DLD1 (cell line): ENCODE measurements around the gene PRPF40B.
"Not testable (repeated sequence)": the region's sequence is repeated elsewhere in the genome, so short reads cannot be mapped to it uniquely, and the experiment has no call there.

Experiments used
- in situ Hi-C: cut with HindIII; loops from 2 replicates; pipeline ENCODE4 v1.10.0; 2017; ENCODE audit warnings: low sequenced_read_pairs

The PRPF40B gene

DNA sequence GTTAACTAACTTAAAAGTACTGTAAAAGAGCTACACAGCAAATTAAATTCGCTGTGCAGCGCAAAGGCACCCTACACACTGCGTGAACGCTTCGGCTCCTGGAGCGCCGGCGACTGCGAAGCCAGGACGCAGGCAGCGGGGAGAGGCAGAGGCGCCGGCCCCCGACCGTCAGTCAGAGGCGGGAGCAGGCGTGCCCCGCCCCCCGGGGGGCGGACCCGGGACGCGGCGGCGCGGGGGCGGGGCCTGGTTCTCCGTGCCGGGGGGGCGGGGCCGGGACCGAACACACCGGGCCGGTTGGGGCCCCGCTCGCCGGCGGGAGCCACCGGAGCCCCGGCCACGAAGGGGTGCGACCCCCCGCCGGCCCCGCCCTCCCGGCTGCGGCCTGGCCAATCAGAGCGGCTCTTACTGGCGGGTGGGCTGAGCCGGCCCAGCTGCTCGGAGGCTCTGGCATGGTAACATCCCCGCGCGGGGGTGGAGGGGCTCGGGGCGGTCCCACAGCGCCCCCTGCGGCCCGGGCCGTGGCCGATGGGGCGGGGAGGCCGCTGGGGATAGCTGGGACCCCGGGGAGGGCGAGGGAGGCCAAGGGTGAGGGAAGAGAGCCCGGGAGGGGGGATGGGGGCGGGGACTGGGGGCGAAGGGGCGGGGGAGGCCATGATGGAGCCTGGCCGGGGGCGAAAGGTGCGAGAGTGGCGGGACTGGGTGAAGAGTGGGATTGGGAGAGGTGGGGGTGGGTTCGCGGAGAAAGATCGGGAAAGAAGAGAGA is at the start of gene PRPF40B:
PRPF40B (plus strand) TSS at position 420 of the 763 bp plus-strand sequence; CDS start at position 450, 30 bp downstream.
- in situ Hi-C loops, result no loop called here

DNA sequence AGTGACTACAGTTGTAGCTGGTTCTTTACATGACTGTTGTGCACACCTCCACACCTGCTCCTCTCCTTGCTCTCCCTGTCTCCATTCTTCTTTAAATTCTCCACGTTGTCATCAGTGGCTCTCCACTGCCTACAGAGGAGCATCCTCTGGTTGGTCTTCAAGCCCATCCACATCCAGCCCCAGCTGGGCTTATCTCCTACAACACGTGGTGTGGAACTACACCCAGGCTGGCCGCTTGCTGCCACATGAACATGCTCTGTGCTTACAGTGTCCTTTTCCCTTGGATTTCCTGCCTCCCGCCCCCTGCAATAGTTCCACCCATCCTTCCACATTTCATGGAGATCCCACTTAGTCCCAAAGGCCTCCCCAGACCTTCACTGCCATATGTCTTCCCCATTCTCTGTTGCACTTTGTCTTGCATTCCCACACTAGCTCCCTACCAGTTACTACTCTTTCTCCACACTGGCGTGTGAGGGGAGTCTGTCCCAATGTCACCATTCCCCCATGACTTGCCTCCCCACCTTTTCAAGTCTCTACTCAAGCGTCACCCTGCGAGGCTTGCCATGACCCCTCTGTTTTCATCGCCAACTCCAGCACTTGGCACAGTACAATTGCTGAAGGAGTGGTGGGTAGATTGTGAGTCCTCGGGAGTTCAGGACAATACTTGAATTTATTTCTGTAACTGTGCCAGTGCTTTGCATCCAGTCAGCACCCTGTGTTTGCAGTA is 45.6 kb upstream of the PRPF40B start:
- in situ Hi-C loops, result loop anchor here (10.0 kb wide), 1 partner anchor 67 kb away; no protein-coding TSS in a partner anchor

DNA sequence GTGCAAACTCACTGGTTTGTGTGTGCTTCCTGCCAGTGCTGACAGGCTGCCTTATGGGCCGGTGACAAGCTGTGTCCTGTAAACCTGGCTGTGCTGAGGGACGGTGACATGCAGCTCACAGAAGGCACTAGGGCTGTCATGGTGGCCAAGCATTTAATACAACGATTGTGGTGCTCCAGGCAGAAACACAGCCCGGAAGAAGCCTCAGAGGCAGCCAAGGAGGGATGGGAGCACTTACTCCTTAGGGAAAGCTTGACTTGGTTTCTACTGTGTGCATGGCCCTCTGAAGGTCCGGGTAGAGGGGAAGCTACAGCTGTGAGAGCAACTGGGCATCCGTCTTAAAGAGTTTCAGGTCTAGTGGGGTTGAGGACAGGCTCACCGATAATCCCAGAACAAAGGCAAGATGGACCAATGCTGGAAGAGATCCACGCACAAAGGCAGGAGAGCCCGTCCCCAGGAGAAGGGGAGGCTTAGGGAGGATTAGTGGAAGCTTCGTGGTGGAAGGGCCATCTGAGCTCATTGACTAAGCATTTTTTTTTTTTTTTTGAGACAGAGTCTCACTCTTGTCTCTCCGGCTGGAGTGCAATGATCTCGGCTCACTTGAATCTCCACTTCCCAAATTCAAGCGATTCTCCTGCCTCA is 44.8 kb upstream of the PRPF40B start:
- in situ Hi-C loops, result loop anchor here (10.0 kb wide), 1 partner anchor 66 kb away; no protein-coding TSS in a partner anchor

DNA sequence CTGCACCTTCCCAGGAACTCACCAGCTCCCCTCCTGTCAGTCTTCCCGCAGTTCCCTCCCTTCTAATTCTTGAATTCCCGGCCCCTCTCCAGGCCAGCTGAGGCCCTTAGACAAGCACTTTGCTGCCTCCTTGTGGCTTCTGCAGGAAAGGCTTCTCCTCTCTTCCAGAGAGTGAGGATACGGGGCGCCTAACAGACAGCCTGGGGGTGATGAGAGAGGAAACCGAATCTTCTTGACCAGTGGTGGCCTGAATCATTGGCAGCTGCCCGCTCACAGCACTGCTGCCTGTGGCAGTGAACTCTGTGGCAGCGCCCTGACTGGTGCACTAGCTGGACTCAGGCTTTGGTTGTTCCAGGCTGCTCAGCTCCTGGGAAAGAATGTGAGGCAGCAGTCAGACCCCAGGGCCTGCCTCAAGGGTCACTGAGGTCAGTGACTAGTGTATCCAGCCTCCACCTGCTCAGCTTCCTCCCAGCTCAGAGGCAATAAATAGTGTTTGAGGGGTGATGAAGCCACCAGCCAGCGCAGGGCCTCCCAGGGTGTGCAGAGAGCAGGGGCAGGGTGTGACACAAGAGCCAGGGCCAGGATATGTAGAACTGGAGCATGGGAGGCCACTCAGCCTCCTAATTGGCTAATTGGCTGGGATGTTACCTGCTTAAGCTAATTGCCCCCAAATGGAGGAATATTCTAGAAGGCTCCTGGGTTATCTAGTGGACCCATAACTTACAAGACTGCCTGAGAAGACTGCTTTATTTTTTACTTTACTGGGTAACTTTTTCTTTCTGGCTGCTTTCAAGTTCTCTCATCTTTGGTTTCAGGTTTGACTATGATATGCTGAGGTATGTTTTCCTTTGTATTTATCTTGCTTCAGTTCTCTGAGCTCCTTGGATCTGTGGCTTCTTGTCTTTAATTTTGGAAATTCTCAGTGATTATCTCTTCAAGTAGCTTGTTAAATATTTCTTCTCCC is 42.5 kb upstream of the PRPF40B start:
- in situ Hi-C loops, result no loop called here

DNA sequence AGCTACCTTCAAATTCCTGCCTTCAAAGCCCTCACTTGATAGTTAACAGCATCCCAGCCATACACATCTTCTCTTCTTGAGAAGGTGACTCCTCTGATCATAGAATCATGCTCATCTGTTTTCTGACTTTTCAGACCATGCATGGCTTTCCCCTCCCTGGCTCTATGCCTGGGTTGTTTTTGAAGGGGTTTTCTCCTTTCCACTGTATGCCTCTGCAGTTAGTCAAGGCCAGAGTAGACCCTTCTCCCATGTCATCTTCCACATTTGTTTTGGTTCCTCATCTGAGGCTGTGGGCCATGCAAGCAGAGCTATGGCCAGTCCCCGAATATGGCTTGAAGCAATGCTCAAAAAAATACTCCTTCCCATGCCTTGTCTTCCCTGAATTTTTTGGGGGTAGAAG is 41.2 kb upstream of the PRPF40B start:
- in situ Hi-C loops, result no loop called here

DNA sequence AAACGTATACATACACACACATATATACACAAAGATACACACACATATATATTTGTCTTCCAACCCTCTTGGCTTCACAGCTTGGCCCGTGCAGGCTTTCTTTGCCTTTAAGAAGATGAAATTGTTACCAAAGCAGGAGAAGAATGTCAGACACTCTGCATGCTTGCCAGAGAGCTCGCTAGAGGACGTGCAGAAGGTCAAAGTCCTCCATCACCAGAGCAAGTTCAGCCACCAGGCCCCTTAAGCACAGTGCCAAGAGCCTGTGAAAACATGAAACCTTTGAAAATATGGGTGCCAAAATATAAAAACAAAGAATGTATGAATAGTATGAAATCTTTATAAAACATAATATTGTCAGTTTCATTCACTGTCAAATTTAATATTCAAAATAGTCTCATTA is 40.5 kb upstream of the PRPF40B start:
- in situ Hi-C loops, result no loop called here

DNA sequence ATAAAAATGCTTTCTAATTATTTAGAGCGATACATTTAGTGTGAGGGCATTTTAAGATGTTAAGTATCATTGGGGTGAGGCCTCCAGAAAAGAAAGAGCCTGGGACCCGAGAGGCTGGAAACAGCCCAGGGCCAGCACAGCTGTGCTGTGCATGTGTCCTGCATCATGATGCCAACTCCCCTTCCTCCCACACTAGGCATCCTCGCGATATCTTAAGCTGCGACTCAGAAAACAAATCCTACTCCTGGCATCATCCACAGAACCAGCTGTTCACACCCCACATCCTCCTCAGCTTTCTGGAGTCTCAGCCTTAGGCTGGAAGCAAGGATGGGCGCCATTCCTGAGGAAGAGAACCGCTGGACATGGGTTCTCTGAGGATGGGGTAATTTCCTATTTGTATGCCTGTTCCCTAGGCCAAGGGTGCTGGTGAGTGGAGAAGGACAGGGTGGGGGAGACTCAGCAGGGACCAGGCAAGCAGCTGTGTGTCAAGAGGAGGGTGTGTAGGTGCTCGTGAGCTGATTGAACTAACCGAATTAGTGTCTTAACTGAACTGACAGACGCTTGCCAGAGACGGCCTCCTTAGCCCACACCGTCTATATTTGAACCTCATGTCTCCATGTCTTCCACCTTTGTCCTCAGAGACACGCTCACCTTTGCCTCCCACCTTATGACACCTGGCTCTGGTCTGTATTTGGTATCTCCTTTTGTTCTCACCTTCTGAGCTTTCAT is 39.8 kb upstream of the PRPF40B start:
- in situ Hi-C loops, result no loop called here

DNA sequence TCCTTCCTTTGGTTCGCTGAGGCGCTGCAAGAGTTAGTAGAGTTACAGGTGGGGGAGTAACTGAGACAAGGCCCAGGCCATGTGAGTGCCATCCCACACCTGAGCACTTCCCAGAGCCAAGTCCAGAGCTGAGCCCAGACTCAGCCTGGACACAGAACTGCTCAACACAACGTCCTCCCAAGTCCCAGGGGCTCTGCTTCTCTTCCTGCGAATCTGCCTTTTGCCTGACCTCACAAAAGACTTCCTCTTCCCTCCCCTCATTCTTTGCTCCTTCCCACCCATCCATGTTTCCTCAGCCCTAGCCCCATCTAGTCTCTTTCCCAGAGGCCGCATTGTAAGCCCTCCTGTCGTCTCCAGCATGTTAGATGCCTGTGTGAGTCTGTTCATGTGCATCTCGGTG is 38.8 kb upstream of the PRPF40B start:
- in situ Hi-C loops, result no loop called here

DNA sequence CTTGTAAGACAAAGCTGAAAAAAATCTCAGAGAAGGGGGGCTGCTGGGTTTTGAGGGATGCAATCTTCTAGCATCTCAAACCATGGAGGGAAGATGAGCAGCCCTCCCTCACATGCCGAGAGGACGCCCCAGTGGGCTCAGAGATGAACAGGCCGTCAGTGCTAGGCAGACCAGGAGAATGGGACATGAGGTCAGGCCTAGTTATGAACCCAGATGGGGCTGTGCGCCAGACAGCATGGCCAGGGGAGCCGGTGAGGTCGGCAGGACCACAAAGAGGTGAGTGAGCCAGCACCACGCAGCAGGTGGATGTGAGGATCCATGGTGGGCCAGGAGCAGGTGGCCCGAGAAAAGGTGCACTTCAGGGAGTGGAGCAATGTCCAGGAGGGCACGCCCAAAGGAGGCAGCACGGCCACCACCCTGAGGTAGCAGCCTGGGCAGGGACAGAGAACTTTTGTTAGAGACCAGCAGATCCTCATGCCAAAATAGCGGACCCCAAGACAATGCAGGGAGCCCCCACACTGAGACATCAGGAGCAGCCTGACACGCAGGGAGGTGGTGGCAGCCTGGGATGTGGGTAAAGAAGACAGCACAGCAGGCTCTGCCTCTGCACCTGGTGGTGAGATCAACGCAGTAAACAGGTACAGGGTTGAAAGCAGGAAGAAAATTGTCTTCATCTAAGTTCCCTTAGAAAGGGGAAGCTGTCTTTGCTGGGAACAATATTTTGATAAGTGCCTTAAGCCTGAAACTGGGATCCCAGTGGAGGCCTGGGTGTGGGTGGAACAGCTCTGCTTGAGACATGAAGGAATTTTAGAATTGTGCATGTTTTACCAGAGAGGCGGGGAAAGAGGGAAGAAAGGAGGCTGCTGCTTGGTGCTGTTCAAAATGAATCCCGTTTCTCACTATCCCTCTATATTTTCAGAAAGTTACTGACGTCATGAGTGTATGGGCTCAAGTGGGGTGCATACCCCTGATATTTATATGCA is 37.6 kb upstream of the PRPF40B start:
- in situ Hi-C loops, result no loop called here

DNA sequence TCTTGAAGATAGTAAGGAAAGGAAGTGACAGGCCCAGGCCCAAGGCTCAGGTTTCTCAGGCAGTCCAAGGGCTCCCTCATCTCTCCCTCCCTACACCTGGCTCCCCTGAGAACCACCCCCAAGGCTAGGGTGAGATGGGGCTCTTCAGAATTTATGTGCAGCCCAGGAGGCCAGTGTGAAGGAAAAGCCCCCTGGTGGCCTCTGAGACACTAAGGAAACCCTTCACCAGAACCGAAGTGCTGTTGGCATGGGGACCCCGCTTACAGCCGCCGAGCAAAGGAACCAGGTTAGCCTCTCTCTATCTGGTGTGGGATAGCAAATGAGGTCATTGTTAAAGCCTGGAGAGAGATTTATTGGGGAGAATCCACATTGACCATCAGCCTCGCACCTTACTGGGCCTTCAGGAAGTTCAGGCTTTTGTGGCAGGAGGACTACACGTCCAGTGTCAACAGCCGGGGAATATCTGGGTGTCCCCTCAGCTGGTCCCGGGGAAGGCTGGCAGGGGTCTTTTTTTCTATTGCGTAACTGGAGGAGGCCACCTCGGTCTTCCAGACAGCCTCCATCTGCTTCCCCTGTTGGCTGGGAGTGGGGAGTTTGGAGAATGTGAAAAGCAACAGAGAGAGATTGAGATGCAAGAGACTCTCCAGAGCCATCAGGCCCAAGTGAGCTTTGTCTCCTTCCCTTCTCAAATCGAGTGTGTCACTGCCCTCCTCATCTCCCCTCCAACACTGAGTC is 36.0 kb upstream of the PRPF40B start:
- in situ Hi-C loops, result no loop called here

DNA sequence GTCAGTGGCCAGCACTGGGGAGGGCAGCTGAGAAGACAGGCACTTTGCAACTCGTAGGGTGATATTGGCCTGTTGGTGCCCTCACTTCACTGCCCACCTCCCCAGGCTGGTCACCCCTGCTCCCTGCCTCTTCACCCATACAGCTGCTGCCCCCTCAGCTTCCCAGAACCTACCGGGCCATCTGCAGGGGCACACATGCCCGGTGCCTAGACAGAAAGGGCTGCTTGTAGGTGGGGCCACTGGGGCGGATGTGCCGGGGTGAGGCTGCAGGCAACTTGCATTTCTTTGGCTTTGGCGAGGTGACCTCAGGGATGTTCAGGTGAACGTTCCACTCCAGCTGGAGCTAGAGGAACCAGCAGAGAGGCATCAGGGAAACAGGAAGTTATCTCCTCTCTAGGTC is 35.1 kb upstream of the PRPF40B start:
- in situ Hi-C loops, result no loop called here

DNA sequence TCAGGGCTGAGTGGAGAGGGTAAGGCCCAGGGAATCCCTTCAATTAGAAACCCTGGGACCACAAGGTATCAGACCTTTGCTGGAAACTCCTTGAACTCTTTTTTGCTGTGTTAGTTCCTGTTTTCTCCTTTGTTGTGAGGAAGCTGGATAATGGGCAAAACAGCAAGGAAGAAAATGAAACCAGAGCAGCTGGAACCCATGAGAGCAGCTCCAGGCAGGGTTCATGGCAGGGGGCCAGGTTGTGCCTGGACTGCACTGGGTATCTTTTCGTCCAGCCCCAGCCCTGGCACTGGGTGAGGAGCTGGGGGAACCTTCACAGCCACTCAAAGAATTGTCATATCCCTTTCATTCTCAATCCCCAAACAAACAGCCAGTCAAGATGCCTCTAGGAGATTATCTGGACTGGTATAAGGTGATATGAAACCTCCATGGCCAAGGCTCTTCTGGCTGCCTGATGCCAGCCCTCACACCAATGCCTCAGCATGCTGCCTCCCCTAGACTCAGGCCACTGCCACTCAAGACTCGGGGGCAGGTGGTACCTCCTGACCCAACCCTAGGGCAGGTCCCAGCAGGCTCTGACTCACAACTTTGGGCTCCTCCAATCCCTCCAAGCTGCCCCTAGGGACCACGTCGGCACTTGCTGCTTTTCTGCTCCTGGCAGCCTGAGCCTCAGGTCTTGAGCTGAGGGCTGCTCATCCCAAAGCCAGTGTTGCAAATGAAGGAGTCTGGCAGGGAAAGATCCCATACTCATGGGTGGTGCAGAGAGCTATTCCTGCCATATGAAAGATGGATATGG is 34.4 kb upstream of the PRPF40B start:
- in situ Hi-C loops, result no loop called here

DNA sequence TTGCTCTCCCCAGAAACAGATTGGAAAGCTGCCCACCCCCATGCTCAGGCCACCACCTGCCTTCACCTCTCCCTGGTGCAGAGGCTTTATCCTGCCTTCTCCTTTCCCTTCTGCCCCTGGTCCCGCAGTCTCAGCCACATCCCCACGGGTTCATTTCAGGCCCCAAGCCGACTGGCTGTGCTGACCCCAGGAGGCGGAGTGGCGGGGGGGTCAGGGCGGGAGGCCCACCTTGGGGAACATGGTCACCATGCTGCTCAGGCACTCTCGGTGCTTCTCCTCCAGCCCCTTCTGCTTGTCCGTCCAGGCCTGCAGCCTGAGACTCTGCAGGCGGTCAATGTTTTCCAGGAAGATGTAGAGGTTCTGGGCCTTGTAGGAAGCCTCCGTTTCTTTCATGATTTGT is 24.8 kb upstream of the PRPF40B start:
- in situ Hi-C loops, result no loop called here

DNA sequence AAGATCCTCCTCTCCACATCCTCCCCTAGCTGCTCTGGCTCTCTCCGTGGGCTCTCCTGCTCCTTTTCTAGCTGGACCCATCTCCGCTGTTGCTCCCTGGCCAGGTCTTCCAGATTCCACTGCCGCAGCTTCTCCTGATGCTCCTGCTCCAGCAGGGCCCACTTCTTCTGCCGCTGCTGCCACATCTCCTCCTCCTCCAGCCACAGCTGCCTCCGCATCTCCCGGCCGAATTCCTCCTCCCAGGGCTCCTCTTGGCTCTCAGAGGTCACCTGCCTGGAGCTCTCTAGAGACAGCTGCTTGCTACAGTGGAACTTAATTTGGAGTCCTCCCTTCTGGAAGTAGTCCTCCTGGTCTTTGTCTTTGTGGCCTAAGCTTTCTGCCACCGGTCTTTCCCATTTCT is 23.4 kb upstream of the PRPF40B start:
- in situ Hi-C loops, result no loop called here

DNA sequence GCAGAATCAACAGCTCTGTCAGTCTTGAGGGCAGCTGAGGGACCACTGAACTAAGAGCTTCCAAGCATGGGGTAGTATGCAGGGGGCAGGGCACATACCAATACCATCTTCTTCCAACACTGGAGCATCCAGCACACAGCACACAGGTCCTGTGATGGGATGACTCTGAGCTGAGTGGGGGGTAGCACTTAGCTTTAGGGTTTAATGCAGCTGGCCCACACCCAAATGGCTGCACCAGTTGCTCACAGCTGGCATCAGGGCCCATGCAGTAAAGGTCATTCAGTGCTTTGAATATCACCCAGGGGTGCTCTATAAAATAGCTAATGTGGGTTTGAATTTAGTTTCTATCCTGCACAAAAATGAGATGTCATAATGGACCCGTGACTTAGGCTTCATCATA is 19.6 kb upstream of the PRPF40B start:
- in situ Hi-C loops, result no loop called here

DNA sequence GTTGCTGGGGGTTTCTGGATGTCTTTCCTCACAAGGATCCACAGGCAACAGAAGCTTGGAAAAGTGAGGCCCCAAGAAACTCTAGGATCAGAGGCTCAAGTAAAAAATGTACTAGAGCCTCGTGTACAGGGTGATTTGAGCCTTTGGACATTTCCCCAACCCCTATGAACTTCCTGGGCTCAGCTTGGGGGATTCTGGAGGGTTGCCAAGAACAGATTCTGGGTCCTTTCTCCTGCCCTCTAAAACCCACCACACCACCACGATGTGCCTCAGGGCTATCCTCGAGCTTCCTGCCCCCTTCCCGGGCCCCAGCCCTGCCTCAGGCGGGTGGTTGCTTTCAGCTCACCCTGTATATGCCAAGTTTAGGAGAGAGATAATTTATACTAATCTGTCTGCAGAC is 18.5 kb upstream of the PRPF40B start:
- in situ Hi-C loops, result no loop called here

DNA sequence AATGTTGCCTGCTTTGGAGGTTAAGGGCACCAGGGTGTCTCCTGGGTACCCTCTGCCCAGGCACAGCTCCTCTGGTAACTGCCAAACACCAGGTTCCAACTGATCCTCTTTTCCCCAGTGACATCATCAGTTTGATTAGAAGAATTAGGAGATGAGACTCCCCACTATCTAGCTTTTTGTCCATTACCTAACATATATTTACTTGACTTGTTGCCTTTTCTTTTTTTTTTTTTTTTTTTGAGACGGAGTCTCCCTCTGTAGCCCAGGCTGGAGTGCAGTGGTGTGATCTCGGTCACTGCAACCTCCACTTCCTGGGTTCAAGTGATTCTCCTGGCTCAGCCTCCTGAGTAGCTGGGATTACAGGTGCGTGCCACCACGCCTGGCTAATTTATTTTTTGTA is 17.8 kb upstream of the PRPF40B start, which contains the start of gene FAM186B:
FAM186B (minus strand) TSS at position 101 of the 400 bp plus-strand sequence. CDS start 162 bp downstream, outside the sequence.
- in situ Hi-C loops, result not testable (repeated sequence)
